MM.1S (cell line): ENCODE results near the gene TNFSF9.

ENCODE experiments used
- CTCF ChIP-seq: fragments of 300-600 bp; sonication (generic); IDR thresholded peaks from 2 replicates; pipeline ENCODE4 v1.5.1; 2016; ENCODE audit warnings: antibody characterized with exemption, low read length, mixed read lengths
- EZH2phosphoT487 ChIP-seq: fragments of 300-600 bp; sonication (generic); IDR thresholded peaks from 2 replicates; pipeline ENCODE4 v1.6.1; 2018; ENCODE audit warnings: antibody characterized with exemption, low read length

GRCh38 chr19:6489278-6490061 lies 41.4 kb upstream of the TNFSF9 start:
- TF ChIP-seq CTCF (no peak), EZH2phosphoT487 (no peak)
